SKM-1 (cell line): ENCODE measurements around the gene DNAH3.
"Not testable (repeated sequence)": the region's sequence is repeated elsewhere in the genome, so short reads cannot be mapped to it uniquely, and the experiment has no call there.

Experiments
- DNase-seq: peaks from one replicate; lab custom pipeline; 2025; ENCODE audit not compliant: unreplicated experiment; lab: John Stamatoyannopoulos, UW

Gene DNAH3

GRCh38 chr16:21075252-21075651 is 75.4 kb downstream of the DNAH3 start:
- peak; percentile 34 for DNase-seq

GRCh38 chr16:21072976-21073375 is 77.7 kb downstream of the DNAH3 start:
- no peak for DNase-seq

GRCh38 chr16:21071741-21072140 is 78.9 kb downstream of the DNAH3 start:
- DNase-seq: no peak

- no peak for DNase-seq
Observed at GRCh38 chr16:21070564-21070963, 80.1 kb downstream of the DNAH3 start.

- no peak for DNase-seq
Observed at GRCh38 chr16:21069986-21070385, 80.7 kb downstream of the DNAH3 start.

GRCh38 chr16:21064203-21064602 is 86.4 kb downstream of the DNAH3 start:
- DNase-seq: no peak

- DNase-seq: not testable (repeated sequence)
Observed at GRCh38 chr16:21063314-21063713, 87.3 kb downstream of the DNAH3 start.

GRCh38 chr16:21060027-21060510 is 90.6 kb downstream of the DNAH3 start:
- DNase-seq: no peak

GRCh38 chr16:21057875-21058274 is 92.8 kb downstream of the DNAH3 start:
- DNase-seq: no peak

GRCh38 chr16:21056396-21056795 is 94.2 kb downstream of the DNAH3 start:
- no peak for DNase-seq

GRCh38 chr16:21055738-21056137 is 94.9 kb downstream of the DNAH3 start:
- DNase-seq: not testable (repeated sequence)

GRCh38 chr16:21053590-21053989 is 97.1 kb downstream of the DNAH3 start:
- no peak for DNase-seq

- not testable (repeated sequence) for DNase-seq
Observed at GRCh38 chr16:21048091-21048912, 102.3 kb downstream of the DNAH3 start.

- DNase-seq: no peak
Observed at GRCh38 chr16:21038197-21038596, 112.4 kb downstream of the DNAH3 start.

GRCh38 chr16:21037736-21038135 is 112.9 kb downstream of the DNAH3 start:
- no peak for DNase-seq

- no peak for DNase-seq
Observed at GRCh38 chr16:21037168-21037567, 113.5 kb downstream of the DNAH3 start.

- no peak for DNase-seq
Observed at GRCh38 chr16:21036471-21036870, 114.2 kb downstream of the DNAH3 start.

GRCh38 chr16:21033704-21034103 is 116.9 kb downstream of the DNAH3 start:
- DNase-seq: no peak

- no peak for DNase-seq
Observed at GRCh38 chr16:21033264-21033663, 117.4 kb downstream of the DNAH3 start.

- no peak for DNase-seq
Observed at GRCh38 chr16:21028728-21029127, 121.9 kb downstream of the DNAH3 start.

- DNase-seq: no peak
Observed at GRCh38 chr16:21026846-21027245, 123.8 kb downstream of the DNAH3 start.

GRCh38 chr16:21023509-21024202 is 127.0 kb downstream of the DNAH3 start:
- no peak for DNase-seq
